ENCODE measurements around the gene UBE2D2. TPM values are rescaled to one million over a fixed set of nuclear protein-coding genes. Genes with fewer than 3 reads are reported as not detected.

Gene UBE2D2
- total and polyA plus RNA-seq, 2 donors (not counting 1 experiment from before 2014, with no cell fraction given), result 64.3 to 168 TPM

GRCh38 chr5:139648205-139649081, 87.3 kb downstream of the UBE2D2 start, which contains the start of gene CXXC5:
Gene CXXC5 (plus strand): TSS chr5:139648349. CDS start chr5:139680524, 32,175 bp downstream.
- Mint-ChIP-seq H3K9me3 (ENCODE audit: insufficient read depth) (no peaks in the 10 kb centered on the region), H3K4me3 (peak within 1 kb of the TSS; percentile 88), H3K4me1 (peaks cover 73% of the 10 kb centered on the region), H3K27me3 (no peaks in the 10 kb centered on the region), H3K27ac (peak within 1 kb of the TSS; percentile 94)
- Histone ChIP-seq H3K4me1 (ENCODE audit: control insufficient read depth in 2 of 2, insufficient read depth in 2 of 2, low read length in 2 of 2) (peaks cover 50 to 68% of the 10 kb centered on the region in 2 donors), H3K4me3 (ENCODE audit: control extremely low read depth in 1 of 5, extremely low read depth in 1 of 5, insufficient read depth in 1 of 5, low read depth in 2 of 5, low read length in 4 of 5) (peak within 1 kb of the TSS; percentile 57 to 98 (median 95)), H3K36me3 (replicated peaks in 1 of 2; ENCODE audit: control extremely low read depth in 1 of 2, control insufficient read depth in 1 of 2, extremely low read depth in 1 of 2, insufficient read depth in 2 of 2, low read length in 1 of 2) (peaks cover 0 to 3% of the 10 kb centered on the region in 2 experiments), H3K4me2 (replicated peaks; ENCODE audit: low read depth, low read length, poor library complexity, severe bottlenecking) (peak within 1 kb of the TSS; percentile 80), H3K79me2 (ENCODE audit: control insufficient read depth, insufficient read depth, low read length) (peaks cover 73% of the 10 kb centered on the region), H3K9ac (ENCODE audit: low read length) (peak within 1 kb of the TSS; percentile 91), H3K9me3 (ENCODE audit: control extremely low read depth in 1 of 3, control insufficient read depth in 2 of 3, insufficient read depth in 1 of 3, low read length in 2 of 3) (no peaks in the 10 kb centered on the region), H2AFZ (ENCODE audit: insufficient read depth, low read depth, low read length, poor library complexity, severe bottlenecking) (peak within 1 kb of the TSS; percentile 57), H4K20me1 (ENCODE audit: control insufficient read depth, insufficient read depth, low read length, poor library complexity, severe bottlenecking) (peaks cover 49% of the 10 kb centered on the region), H3K27me3 (replicated peaks in 1 of 4; ENCODE audit: control extremely low read depth in 1 of 4, control insufficient read depth in 3 of 4, insufficient read depth in 4 of 4, low read length in 3 of 4) (no peaks in the 10 kb centered on the region), H3K27ac (ENCODE audit: low read length in 2 of 2) (peak within 1 kb of the TSS; percentile 71 to 90)
- intact Hi-C loops (cut with micrococcal nuclease), result loop anchor here (1.0 kb wide), 2 partner anchors 11 to 62 kb away; no protein-coding TSS in a partner anchor
- ChIA-PET CTCF (interaction anchor here (0.9 to 15.3 kb wide), 12 partner anchors 12 to 127 kb away, joined by 3 to 338 read pairs (median 7); no protein-coding TSS in a partner anchor), POLR2A (interaction anchor here (0.6 to 13.2 kb wide), 14 partner anchors 9 to 244 kb away, joined by 3 to 511 read pairs (median 6); partner anchors contain the start of genes DNAJC18, SPATA24 and UBE2D2)
- DNase-seq (peak; percentile 89), ATAC-seq (ENCODE audit: low read depth) (peak; percentile 44)
- WGBS (ENCODE audit: insufficient coverage), result under 1% methylated on average over 78 of the region's 106 CpGs
- TF ChIP-seq, protein P1, sequence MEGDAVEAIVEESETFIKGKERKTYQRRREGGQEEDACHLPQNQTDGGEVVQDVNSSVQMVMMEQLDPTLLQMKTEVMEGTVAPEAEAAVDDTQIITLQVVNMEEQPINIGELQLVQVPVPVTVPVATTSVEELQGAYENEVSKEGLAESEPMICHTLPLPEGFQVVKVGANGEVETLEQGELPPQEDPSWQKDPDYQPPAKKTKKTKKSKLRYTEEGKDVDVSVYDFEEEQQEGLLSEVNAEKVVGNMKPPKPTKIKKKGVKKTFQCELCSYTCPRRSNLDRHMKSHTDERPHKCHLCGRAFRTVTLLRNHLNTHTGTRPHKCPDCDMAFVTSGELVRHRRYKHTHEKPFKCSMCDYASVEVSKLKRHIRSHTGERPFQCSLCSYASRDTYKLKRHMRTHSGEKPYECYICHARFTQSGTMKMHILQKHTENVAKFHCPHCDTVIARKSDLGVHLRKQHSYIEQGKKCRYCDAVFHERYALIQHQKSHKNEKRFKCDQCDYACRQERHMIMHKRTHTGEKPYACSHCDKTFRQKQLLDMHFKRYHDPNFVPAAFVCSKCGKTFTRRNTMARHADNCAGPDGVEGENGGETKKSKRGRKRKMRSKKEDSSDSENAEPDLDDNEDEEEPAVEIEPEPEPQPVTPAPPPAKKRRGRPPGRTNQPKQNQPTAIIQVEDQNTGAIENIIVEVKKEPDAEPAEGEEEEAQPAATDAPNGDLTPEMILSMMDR (IDR thresholded peaks at IDR 0.05), result no peak
- no peak for TF ChIP-seq EZH2 (IDR thresholded peaks at IDR 0.05; ENCODE audit: borderline replicate concordance, insufficient read depth, low read depth, low read length, poor library complexity, severe bottlenecking)

Measured in B cell (primary cell).